DMS114 treated with DMSO at 0.1 percent for 48 hours (cell line): ENCODE measurements around the gene UBE2S.

Experiments
- DNase-seq: peaks from one replicate; lab custom pipeline; 2025; ENCODE audit not compliant: unreplicated experiment; lab: John Stamatoyannopoulos, UW

The UBE2S gene

DNA sequence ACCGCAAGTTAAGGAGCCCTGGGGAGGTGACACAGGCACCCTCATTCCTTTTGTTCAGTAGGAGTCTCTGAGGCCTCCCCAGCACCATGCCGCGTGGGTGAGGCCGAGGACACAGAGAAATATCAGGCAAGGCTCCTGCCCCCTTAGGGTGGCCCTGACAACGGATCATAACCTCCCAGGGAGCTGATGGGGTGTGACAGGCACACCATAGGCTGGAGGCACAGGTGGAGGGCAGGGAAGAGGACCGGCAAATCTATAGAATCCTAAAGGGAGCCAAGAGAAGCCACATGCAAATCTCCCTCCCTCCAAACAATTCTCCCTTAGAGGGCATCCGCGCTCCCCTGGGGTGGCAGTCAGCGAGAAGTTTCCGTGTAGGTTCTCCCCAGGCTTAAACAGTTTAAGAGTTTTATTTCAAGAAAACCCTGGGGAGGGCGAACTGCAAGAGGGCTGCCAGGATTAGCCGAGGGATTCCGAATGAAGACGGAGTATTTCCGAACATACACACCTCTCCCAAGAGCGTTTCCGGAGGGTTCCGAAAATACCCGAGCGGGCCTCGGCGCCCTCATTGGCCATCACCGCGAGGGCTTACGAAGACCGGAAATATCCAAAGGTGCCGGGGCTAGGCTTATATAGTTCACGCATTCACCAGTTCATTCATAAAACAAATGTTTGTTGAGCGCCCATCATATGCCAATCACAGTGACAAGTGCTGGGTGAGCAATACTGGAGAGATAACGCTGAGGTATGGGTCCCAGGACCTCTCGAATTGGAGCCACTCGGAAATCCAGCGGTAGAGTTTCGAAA lies 22.5 kb downstream of the UBE2S start:
- peak; percentile 97 for DNase-seq

DNA sequence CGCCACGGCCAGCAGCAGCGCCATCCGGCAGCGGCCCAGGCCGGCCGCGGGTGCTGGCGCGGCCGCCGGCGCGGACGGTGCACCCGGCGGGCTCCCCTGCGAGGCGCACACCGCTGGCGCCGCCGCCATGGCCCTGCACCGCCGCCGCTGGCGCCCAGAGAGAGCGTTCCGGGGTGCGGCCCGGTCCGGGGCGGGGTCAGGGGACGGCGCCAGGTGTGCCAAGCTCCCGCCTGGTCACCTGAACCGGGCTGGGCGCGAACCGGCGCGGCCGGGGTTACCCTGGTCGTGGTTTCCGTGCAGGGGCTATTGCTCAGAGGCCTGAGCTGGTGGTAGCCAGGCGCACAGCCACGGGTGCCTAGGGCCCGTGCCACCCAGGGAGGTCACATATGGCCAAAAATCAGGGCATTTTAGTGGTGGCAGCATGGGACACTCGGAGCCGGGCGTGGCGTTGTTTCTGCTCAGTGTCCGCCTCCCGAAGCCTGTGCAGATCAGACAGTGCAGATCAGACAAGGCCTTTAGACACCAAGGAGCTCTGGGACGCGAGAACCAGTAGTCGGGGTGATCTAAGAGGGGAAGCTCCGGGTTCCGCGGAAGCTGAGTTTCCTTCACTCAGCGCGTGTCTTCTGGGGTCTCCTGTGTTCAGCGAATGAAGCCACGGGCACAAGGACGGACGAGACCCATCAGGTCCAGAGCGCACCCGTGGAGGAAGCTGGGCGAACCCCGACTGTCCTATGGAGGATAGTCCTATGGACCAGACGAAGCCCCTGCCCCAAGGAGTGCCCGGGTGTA lies 23.3 kb downstream of the UBE2S start, which contains the start of gene TMEM238:
TSS of gene TMEM238 (minus strand) at position 162 of the 789 bp plus-strand sequence. CDS start at position 129, 33 bp downstream.
- no peak for DNase-seq

DNA sequence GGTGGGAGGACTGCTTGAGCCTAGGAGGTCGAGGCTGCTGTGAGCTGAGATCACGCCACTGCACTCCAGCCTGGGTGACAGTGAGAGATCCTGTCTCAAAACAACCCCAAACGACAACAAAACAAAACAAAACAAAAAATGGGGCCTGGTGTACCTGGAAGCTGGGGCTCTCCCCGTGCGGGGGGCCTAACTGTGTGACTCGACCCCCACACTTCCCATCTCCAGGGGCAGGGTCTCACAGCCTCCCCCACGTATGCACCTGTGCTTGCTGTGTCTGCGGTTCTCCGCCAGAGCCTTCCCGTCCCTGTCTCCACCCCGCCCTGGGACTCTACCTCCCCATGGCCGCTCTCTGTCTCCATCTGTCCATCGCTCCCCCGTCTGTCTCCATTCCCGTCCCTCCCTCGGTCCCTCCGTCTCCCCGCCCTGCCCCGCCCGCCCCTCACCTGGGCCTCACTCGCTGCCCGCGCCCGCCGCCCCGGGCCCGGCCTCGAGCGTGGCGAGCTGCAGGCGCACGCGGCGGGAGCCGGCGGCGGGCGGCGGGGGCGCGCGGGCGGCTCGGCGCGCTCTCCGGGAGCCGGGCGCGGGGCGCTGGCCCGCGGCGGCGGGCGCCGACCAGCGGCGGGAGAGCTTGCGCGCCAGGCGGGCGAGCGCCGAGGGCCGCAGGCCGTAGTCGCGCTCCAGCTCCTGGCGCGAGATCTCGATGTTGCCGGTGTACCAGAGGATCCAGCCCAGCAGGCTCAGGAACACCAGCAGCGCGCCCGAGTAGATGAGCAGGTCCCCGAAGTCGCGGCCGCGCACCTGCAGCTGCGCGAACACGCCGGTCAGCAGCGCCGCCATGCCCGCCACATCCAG lies 24.1 kb downstream of the UBE2S start:
- DNase-seq = peak; percentile 59

DNA sequence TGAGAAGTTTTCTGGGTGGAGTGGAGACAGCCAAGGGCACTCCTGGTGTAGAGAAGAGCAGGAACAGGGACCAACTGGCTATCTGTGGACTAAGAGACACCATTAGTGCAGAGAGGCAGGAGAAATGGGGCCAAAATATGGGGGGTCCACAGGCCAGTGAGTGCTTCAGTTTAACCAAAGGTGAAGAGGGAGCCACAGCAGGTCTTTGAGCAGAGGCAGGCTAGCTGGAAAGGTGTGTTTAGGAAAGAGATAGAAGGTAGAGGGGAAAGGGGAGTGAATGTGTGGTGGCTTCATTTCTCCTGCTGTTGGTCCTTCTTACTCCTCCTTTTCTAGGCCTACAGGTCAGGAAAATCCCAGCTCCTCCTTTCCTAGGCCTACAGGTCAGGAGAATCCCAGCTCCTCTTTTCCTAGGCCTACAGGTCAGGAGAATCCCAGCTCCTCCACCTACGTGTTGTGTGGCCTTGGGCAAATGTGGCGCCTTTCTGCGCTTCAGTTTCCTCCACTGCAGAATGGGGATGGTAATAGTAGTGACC lies 25.0 kb downstream of the UBE2S start:
- no peak for DNase-seq

- no peak for DNase-seq
Observed at GRCh38 chr19:55382013-55382412, 25.6 kb downstream of the UBE2S start.

DNA sequence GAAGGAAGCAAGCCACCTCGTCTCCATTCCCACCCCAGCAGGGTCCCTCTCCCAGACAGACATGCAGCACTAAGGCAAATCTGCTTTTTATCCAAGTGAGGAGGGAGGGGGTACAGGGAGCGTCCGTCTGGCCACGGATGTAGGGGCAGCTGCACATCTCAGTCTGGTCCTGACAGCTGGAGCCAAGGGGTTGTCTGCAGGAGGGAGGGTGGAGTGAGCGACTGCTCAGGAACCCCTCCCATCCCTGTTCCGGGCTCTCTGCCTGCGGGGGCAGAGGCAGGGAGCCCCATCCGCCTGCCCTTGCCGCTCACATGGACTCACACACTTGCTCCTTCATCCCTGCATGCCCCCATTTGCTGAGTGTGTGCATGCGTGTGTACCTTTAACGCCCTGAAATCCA lies 28.4 kb downstream of the UBE2S start:
- no peak for DNase-seq

DNA sequence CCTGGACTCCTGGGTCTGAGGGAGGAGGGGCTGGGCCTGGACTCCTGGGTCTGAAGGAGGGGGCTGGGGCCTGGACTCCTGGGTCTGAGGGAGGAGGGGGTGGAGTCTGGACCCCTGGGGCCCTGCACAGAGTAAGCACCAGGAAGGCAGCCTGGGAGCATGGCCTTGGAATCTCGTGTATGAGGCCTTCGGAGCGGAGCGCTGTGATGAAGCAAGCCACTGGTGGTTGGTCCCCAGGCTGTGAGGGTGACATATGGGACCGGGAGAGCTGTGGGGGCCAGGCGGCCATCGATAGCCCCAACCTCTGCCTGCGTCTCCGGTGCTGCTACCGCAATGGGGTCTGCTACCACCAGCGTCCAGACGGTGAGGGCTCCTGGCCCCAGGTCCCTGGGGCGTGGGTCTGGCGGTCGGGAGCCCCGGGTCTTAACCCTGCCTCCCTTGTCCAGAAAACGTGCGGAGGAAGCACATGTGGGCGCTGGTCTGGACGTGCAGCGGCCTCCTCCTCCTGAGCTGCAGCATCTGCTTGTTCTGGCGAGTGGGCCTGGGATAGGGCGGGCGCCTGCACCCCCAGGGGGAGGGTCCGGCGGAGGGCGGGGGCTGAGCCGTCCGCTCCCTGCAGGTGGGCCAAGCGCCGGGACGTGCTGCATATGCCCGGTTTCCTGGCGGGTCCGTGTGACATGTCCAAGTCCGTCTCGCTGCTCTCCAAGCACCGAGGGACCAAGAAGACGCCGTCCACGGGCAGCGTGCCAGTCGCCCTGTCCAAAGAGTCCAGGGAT lies 30.0 kb downstream of the UBE2S start:
- DNase-seq = no peak

- DNase-seq = no peak
Observed at GRCh38 chr19:55376241-55376933, 31.2 kb downstream of the UBE2S start, which contains the start of gene TMEM190. Gene TMEM190, plus strand, starts transcription at chr19:55376826. Its CDS starts 28 bp downstream, at chr19:55376854.

DNA sequence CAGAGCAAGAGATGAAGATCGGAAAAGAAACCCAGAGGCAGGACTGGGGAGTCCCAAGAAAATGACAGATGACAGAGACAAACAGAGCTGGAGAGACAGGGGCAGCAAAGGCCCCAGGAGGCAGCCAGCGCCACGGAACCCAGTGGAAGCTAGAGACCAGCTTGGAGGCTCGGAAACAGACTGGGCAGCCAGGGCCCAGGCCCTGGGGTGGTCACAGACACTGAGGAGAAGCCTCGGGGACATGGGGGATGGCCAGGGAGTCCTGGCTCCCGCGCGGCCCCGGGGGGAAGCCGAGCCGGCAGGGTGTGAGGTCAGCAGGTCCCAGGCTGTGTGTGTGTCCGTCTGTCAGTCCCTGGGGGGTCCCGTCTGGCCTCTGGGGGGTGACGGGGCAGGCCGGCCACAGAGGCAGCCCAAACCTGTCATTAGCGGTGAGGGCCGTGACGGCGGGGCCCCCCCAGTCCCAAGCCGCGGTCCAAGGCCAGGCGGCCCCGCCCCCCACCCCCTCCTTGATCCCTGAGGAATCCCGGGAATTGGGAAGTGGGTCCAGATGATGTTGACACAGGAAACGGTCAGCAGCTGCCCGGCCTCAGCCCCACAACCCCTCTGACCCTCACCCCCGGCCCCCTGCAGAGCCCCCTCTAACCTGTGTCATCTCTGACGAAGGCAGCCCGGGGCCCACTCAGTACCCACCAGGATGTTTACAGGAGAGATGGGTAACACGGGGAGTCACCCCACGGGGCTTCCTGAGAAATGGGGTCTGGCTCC lies 33.4 kb downstream of the UBE2S start:
- no peak for DNase-seq

DNA sequence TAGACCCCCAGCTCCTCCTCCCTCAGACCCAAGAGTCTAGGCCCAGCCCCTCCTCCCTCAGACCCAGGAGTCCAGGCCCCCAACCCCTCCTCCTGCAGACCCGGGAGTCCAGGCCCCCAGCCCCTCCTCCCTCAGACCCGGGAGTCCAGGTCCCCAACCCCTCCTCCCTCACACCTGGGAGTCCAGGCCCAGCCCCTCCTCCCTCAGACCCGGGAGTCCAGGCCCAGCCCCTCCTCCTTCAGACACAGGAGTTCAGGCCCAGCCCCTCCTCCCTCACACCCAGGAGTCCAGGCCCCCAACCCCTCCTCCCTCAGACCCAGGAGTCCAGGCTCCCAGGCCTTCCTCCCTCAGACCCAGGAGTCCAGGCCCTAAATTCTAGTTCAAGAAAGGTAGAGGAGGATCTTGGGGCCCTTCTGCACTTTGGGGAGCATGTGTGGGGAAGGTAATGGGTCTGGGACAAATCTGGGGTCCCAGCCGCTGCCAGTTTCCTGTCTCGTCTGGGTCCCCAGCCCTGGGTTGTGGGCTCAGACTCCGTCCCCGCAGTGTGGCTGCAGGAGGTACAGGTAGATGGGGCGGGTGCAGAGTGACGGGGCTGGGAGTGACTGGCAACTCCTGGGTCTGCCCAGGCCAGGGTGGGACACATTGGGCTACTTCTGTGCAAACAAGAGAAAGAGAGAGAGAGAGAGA lies 34.1 kb downstream of the UBE2S start:
- no peak for DNase-seq

DNA sequence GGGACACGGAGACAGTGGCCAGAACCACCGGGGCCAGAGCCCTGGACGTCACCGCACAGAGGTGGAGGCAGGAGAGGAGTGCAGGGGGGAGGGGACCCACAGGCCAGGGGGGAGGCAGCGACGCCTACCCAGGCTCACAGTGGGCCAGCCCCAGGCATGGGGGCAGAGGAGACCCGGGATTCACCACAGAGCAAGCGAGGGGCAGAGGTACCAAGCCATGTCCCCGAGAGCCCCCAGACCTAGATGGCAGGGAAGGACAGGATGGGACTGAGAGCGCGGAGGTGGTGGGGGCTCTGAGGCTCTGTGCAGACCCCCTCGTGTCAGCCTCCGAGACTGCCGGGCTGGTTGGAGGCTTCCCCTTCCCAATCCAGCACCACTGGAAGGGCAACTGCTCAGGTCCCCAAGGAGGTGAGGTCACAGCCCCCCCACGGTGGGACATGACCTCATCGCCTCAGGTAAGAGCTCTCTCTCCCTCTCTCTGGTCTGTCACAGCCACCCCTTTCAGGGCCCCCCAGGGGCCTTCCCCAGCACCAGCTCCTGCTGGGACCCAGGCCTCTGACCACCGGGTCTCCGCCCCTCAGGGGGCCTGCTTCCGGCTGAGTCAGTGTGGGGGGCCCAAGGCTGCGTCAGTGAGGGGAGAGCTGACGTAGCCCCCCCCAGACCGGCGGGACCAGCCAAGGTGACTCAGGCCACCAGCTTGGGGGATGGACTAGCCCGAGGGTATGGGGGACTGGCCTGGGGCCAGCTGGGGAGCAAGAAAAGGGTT lies 35.1 kb downstream of the UBE2S start:
- DNase-seq = no peak

GRCh38 chr19:55370305-55370988 lies 37.1 kb downstream of the UBE2S start, which contains the start of gene IL11:
Gene IL11, minus strand, starts transcription at chr19:55370463. Its CDS starts 153 bp downstream, at chr19:55370310.
- DNase-seq = no peak

DNA sequence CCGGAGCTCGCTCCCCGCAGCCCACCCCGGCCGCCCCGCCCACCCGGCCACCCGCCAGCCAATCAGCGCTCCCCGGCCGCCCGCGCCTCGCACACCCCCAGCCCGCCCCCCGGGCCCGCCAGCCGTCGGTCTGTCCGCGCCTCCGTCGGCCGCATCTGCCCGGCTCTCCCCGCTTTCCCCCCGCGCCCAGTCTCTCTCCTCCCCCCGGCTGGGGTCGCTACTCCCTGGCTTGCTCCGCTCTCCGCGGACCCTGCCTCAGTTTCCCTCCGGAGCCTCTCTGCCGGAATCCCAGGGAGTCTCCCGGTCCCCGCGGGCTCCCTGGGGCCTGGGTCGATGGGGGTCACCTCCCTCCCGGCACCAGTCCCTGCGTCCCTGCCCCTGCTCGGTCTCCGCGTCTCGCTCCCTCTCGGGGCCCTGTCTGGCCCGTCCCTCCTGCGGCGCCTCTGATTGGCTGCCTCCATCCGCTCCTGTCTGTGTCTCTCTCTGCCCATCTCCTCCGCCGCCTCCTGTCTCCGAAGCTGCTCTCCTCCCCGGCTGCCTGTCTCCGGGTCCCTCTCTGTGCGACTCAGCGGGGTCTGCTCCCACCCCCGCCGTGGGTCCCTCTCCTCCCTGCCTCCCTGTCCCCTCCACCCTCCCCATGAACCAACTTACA lies 37.8 kb downstream of the UBE2S start:
- peak; percentile 45 for DNase-seq

GRCh38 chr19:55368701-55369563 lies 38.7 kb downstream of the UBE2S start:
- DNase-seq = no peak

GRCh38 chr19:55368106-55368505 lies 39.5 kb downstream of the UBE2S start:
- DNase-seq = no peak
